K562 (cell line): ENCODE data around the gene CTNNA3. TPM values are rescaled to one million over a fixed set of nuclear protein-coding genes. Genes with fewer than 3 reads are reported as not detected.

Experiments
- ATAC-seq: fragments of 200-7000 bp; cut with Tn5 transposase; 3 replicates; pipeline ENCODE4 v1.9.1; 2020; ENCODE audit warnings: moderate library complexity
- BruUV-seq: library from RNA; stranded (reverse); fragments of 400-500 nt; replicated peaks from 2 replicates; lab custom pipeline; 2021; lab: Mats Ljungman, UMichigan
- CTCF ChIA-PET: fragments of 300-600 bp; formaldehyde crosslinking; extraction: SDS; loops from one replicate; lab custom pipeline; 2021; ENCODE audit warnings: low intra/inter-chr PET ratio; lab: Yijun Ruan, JAX
- POLR2A ChIA-PET: fragments of 300-600, 350-650 bp; sonication (Branson Sonifier 250); formaldehyde crosslinking; extraction: SDS; loops from one replicate; lab custom pipeline; 2021; ENCODE audit warnings: antibody characterized with exemption, inconsistent platforms; lab: Yijun Ruan, JAX
- DNase-seq, 4 experiments: peaks; one replicate each; pipeline versions ENCODE4 v3.0.0 to v3.0.0-alpha.2; 2011 to 2018; ENCODE audit warnings: low spot score in 3 of 4, mixed read lengths in 3 of 4; ENCODE audit errors: extremely low read depth in 1 of 4
- FAIRE-seq: peaks from 2 replicates; lab custom pipeline; 2011; peaks lifted over from hg19 to GRCh38; lab: Jason Lieb, UNC
- H2AFZ ChIP-seq: 2 replicates; pipeline ENCODE4 v1.6.0; 2011; ENCODE audit warnings: low read depth, low read length, control low read depth, inconsistent platforms
- H3K27ac ChIP-seq: fragments of 200-600 bp; 3 replicates; pipeline ENCODE4 v1.8.0; 2011; ENCODE audit warnings: low read depth, mild to moderate bottlenecking, control low read depth, inconsistent platforms, low read length, moderate library complexity, mixed read lengths; ENCODE audit errors: extremely low read depth
- H3K27me3 ChIP-seq, 2 experiments: fragments of 300-600 bp in 1 of 2; 2 replicates in 1 of 2; 3 replicates in 1 of 2; pipeline versions ENCODE4 v1.6.0 to v1.8.0; 2011; ENCODE audit warnings: inconsistent platforms in 2 of 2, low read length in 2 of 2, mild to moderate bottlenecking in 1 of 2, mixed read lengths in 1 of 2, moderate library complexity in 1 of 2; ENCODE audit not compliant: control insufficient read depth in 2 of 2, insufficient read depth in 2 of 2
- H3K36me3 ChIP-seq: fragments of 300-600 bp; 3 replicates; pipeline ENCODE4 v1.8.0; 2011; ENCODE audit warnings: mild to moderate bottlenecking, low read length, inconsistent platforms; ENCODE audit not compliant: control insufficient read depth, insufficient read depth
- H3K4me1 ChIP-seq, 2 experiments: fragments of 200-600 bp in 1 of 2; replicated peaks in 1 of 2; 2 replicates in 1 of 2; 3 replicates in 1 of 2; pipeline versions ENCODE4 v1.5.1 to v1.8.0; 2011; ENCODE audit warnings: inconsistent platforms in 2 of 2, low read length in 2 of 2, mild to moderate bottlenecking in 1 of 2, mixed read lengths in 1 of 2, moderate library complexity in 1 of 2; ENCODE audit not compliant: control insufficient read depth in 2 of 2, insufficient read depth in 2 of 2
- H3K4me2 ChIP-seq: 2 replicates; pipeline ENCODE4 v1.6.1; 2011; ENCODE audit warnings: low read length, control low read depth, inconsistent platforms, mixed read lengths; ENCODE audit not compliant: insufficient read depth
- H3K4me3 ChIP-seq: fragments of 200-600 bp; sonication (generic), shearing (Covaris generic); 2 replicates; pipeline ENCODE4 v1.5.1; 2016; ENCODE audit warnings: control low read depth, inconsistent platforms
- H3K79me2 ChIP-seq: fragments of 200-600 bp; 3 replicates; pipeline ENCODE4 v1.8.0; 2011; ENCODE audit warnings: low read length, inconsistent platforms; ENCODE audit not compliant: control insufficient read depth, insufficient read depth
- H3K9ac ChIP-seq, 2 experiments: 2 replicates each; pipeline versions ENCODE4 v1.6.0 to v1.6.1; 2011; ENCODE audit warnings: low read depth in 2 of 2, low read length in 2 of 2, control low read depth in 1 of 2, inconsistent platforms in 1 of 2, mild to moderate bottlenecking in 1 of 2, mixed read lengths in 1 of 2; ENCODE audit not compliant: insufficient read depth in 1 of 2
- H3K9me1 ChIP-seq: one replicate; pipeline ENCODE4 v1.6.0; 2011; ENCODE audit warnings: inconsistent platforms, mild to moderate bottlenecking, low read length, moderate library complexity; ENCODE audit not compliant: control insufficient read depth, insufficient read depth
- H3K9me3 ChIP-seq: replicated peaks from 2 replicates; pipeline ENCODE4 v1.5.1; 2011; ENCODE audit warnings: low read depth, low read length, inconsistent platforms; ENCODE audit not compliant: control insufficient read depth, insufficient read depth
- H4K20me1 ChIP-seq: replicated peaks from 2 replicates; pipeline ENCODE4 v1.6.1; 2011; ENCODE audit warnings: low read length, inconsistent platforms, mixed read lengths; ENCODE audit not compliant: control insufficient read depth, insufficient read depth
- CGGBP1 ChIP-seq: fragments of 250-450 bp; sonication (Bioruptor Pico); IDR thresholded peaks from 2 replicates; pipeline ENCODE4 v1.9.0; 2021; ENCODE audit warnings: mild to moderate bottlenecking
- E2F3 ChIP-seq: fragments of 250-450 bp; sonication (Bioruptor Pico); IDR thresholded peaks from 2 replicates; pipeline ENCODE4 v1.4.0; 2020; ENCODE audit warnings: mild to moderate bottlenecking
- GABPB2 ChIP-seq: fragments of 250-450 bp; sonication (Bioruptor Pico); conservative IDR thresholded peaks from 2 replicates; pipeline ENCODE4 v1.5.1; 2021; ENCODE audit warnings: mild to moderate bottlenecking
- ILK ChIP-seq: fragments of 450-650 bp; IDR thresholded peaks from 2 replicates; pipeline ENCODE4 v1.6.1; 2016; ENCODE audit warnings: missing genetic modification characterization, low read depth, mild to moderate bottlenecking, missing compliant biosample characterization, moderate library complexity, borderline replicate concordance
- KAT8 ChIP-seq: fragments of 450-650 bp; IDR thresholded peaks from 2 replicates; pipeline ENCODE4 v1.6.1; 2016; ENCODE audit warnings: low read depth, mild to moderate bottlenecking
- RHOXF2B ChIP-seq: fragments of 250-450 bp; sonication (Bioruptor Pico); conservative IDR thresholded peaks from 2 replicates; pipeline ENCODE4 v1.5.1; 2021
- SMAD1 ChIP-seq: fragments of 150-350 bp; IDR thresholded peaks from 2 replicates; pipeline ENCODE4 v1.6.1; 2014; ENCODE audit warnings: low read length, low read depth; ENCODE audit not compliant: partially characterized antibody
- SP1 ChIP-seq: sonication (generic); formaldehyde crosslinking; IDR thresholded peaks from 2 replicates; pipeline ENCODE4 v1.8.1; 2022; ENCODE audit warnings: mild to moderate bottlenecking, missing genetic modification reagents
- SRSF7 ChIP-seq: fragments of 200-400 bp; formaldehyde crosslinking; optimal IDR thresholded peaks from 2 replicates; pipeline ENCODE3; 2017; ENCODE audit warnings: mild to moderate bottlenecking, low read depth, low read length
- TRIM28 ChIP-seq: fragments of 450-650 bp; IDR thresholded peaks from 2 replicates; pipeline ENCODE4 v1.6.1; 2017
- ZC3H4 ChIP-seq: sonication (generic); formaldehyde crosslinking; IDR thresholded peaks from 2 replicates; pipeline ENCODE4 v1.9.0; 2021; ENCODE audit warnings: missing genetic modification reagents, borderline replicate concordance
- ZFP36 ChIP-seq: fragments of 150-350 bp; IDR thresholded peaks from 2 replicates; pipeline ENCODE4 v1.6.1; 2018; ENCODE audit warnings: low read length, low read depth; ENCODE audit not compliant: partially characterized antibody
- ZNF407 ChIP-seq: fragments of 450-650 bp; IDR thresholded peaks from 2 replicates; pipeline ENCODE4 v1.6.1; 2016; ENCODE audit warnings: low read depth
- ZNF586 ChIP-seq: fragments of 450-650 bp; formaldehyde crosslinking; conservative IDR thresholded peaks from 2 replicates; pipeline ENCODE4 v1.4.0; 2020; ENCODE audit warnings: mild to moderate bottlenecking, moderate library complexity
- WGBS: fragments of 100-300 bp; shearing (Covaris generic); methylation state at CpG from one replicate; pipeline ENCODE4 v1.1.6; 2016; ENCODE audit warnings: low coverage, mixed read lengths; ENCODE audit not compliant: insufficient coverage; ENCODE audit errors: missing lambda C conversion rate; 5-methylcytosine and 5-hydroxymethylcytosine counted together
- in situ Hi-C: fragments of 300-500 bp; cut with MboI; formaldehyde crosslinking; loops from 4 replicates; pipeline ENCODE4 v1.15.0; 2018; ENCODE audit warnings: inconsistent platforms, mixed read lengths
- intact Hi-C: fragments of 100-400 bp; cut with micrococcal nuclease; formaldehyde crosslinking; loops from 2 replicates; pipeline ENCODE4 v1.14.2; 2022
- polyA plus RNA-seq, 8 experiments: library from polyadenylated mRNA; depleted of rRNA in 4 of 8; stranded (reverse) in 5 of 8; unstranded in 3 of 8; fragments of >200 nt; fragmentation: Nextera tagmentation in 2 of 8; fragmentation: Illumina TruSeq in 1 of 8; extraction: Ambion mirVana in 2 of 8; extraction: Trizol in 1 of 8; gene quantifications; 2 replicates each; pipeline versions ENCODE4 v1.2.1 to v1.2.3, GENCODE V29; 2011 to 2014; ENCODE audit warnings: inconsistent platforms in 1 of 8, missing spikeins in 1 of 8
- total RNA-seq, 7 experiments: library from RNA; depleted of rRNA in 6 of 7; stranded (reverse); fragments of >200 nt in 6 of 7; fragmentation: Illumina TruSeq in 2 of 7; extraction: Trizol in 2 of 7; gene quantifications; 2 replicates each; pipeline versions ENCODE4 v1.2.1 to v1.2.3, GENCODE V29; 2011 to 2021; ENCODE audit warnings: low replicate concordance in 1 of 7

The CTNNA3 gene
- total and polyA plus RNA-seq, 9 of the 15 experiments (the other 6 are each of a cell fraction or from before 2014, with no cell fraction given), result 0.04 TPM; not detected in 8

GRCh38 chr10:66746246-66746645, 949.7 kb downstream of the CTNNA3 start (continued):
- TF ChIP-seq SMAD1, result no peak
- no peak for TF ChIP-seq ILK
- TF ChIP-seq ZFP36, result no peak
- TF ChIP-seq SP1 (CRISPR knock-in tag), result no peak
- TF ChIP-seq SRSF7, result no peak
- TF ChIP-seq ZNF586 (CRISPR knock-in tag), result no peak
- no peak for TF ChIP-seq TRIM28
- no peak for TF ChIP-seq GABPB2 (CRISPR knock-in tag)
- TF ChIP-seq CGGBP1, result no peak
- no peak for TF ChIP-seq ZC3H4
- TF ChIP-seq RHOXF2B (CRISPR knock-in tag), result no peak
- TF ChIP-seq KAT8, result no peak

- DNase-seq (no peak), FAIRE-seq (no peak), ATAC-seq (no peak)
- in situ Hi-C loops (no loop called here), intact Hi-C loops (no loop called here)
- H2AFZ ChIP-seq, result no peak overlapping the region
- ChIA-PET CTCF (no interaction called here), POLR2A (no interaction called here)
- no peaks in the 10 kb centered on the region for H3K79me2 ChIP-seq
- H3K27ac ChIP-seq, result no peak overlapping the region
- H4K20me1 ChIP-seq, result no peaks in the 10 kb centered on the region
- no TSS peak for BruUV-seq
- H3K4me1 ChIP-seq, result no peaks in the 10 kb centered on the region
- no peaks in the 10 kb centered on the region for H3K36me3 ChIP-seq
- no peaks in the 10 kb centered on the region for H3K9me1 ChIP-seq
- no peaks in the 10 kb centered on the region; the same call in 1 of the 2 replicates for H3K9me3 ChIP-seq
- no peaks in the 10 kb centered on the region for H3K27me3 ChIP-seq
- no peak overlapping the region for H3K9ac ChIP-seq
- H3K4me2 ChIP-seq, result no peak overlapping the region
- WGBS, result 0% methylated on average over 2 of the region's 2 CpGs
- H3K4me3 ChIP-seq, result no peak overlapping the region
- no peak for TF ChIP-seq ZNF407
- no peak for TF ChIP-seq E2F3 (CRISPR knock-in tag)
Observed at GRCh38 chr10:66744915-66745314, 951.1 kb downstream of the CTNNA3 start.
